ENCODE measurements around the gene ANKS4B. TPM values are rescaled to one million over a fixed set of nuclear protein-coding genes. Genes with fewer than 3 reads are reported as not detected.

ANKS4B gene
- total RNA-seq, 1 experiment from 2014 or later, result not detected

DNA sequence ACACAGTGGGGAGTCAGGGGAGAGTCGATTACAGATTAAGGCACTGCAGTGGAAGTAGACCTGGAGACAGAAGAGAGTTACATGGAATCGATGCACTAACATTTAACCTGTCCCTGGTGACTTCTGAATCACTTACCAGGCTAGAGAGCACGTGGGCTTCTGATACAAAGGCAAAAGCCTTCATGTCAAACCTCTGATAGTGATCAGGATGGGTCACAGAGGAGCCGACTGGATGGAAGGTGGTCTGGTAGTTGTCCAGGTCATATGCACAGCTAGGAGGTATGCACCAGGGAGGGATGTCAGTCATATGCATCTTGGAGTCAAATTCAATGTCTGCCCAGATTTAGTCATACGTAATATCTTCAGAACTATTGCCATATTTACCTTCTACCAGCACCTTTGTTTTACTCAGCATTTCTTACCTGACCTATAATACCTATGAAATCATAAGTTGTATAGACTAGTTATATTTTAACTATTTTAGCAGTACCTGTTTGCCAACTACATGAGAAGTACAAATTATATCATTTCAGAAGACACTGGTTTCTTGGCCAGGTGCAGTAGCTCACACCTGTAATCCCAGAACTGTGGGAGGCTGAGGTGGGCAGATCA, 33.8 kb upstream of the ANKS4B start:
- no peaks in the 10 kb centered on the region for H3K4me1 ChIP-seq (ENCODE audit: insufficient read depth, low read length, poor library complexity, severe bottlenecking)
- H3K9me3 ChIP-seq (ENCODE audit: low read depth, low read length, poor library complexity, severe bottlenecking), result no peaks in the 10 kb centered on the region
- TF ChIP-seq, protein P1, sequence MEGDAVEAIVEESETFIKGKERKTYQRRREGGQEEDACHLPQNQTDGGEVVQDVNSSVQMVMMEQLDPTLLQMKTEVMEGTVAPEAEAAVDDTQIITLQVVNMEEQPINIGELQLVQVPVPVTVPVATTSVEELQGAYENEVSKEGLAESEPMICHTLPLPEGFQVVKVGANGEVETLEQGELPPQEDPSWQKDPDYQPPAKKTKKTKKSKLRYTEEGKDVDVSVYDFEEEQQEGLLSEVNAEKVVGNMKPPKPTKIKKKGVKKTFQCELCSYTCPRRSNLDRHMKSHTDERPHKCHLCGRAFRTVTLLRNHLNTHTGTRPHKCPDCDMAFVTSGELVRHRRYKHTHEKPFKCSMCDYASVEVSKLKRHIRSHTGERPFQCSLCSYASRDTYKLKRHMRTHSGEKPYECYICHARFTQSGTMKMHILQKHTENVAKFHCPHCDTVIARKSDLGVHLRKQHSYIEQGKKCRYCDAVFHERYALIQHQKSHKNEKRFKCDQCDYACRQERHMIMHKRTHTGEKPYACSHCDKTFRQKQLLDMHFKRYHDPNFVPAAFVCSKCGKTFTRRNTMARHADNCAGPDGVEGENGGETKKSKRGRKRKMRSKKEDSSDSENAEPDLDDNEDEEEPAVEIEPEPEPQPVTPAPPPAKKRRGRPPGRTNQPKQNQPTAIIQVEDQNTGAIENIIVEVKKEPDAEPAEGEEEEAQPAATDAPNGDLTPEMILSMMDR (conservative IDR thresholded peaks at IDR 0.05; ENCODE audit: low read depth, low read length), result no peak
- no peak for TF ChIP-seq EZH2 (IDR thresholded peaks at IDR 0.05; ENCODE audit: borderline replicate concordance, low read depth, low read length, poor library complexity, severe bottlenecking)
- H3K27me3 ChIP-seq (replicated peaks; ENCODE audit: insufficient read depth, low read depth, low read length, poor library complexity), result peaks cover 47% of the 10 kb centered on the region
- ChIA-PET POLR2A (ENCODE audit: low non-redundant PET) (interaction anchor here (0.7 kb wide), 1 partner anchor 78 kb away, joined by 10 read pairs; the partner anchor contains the start of gene CRYM), CTCF (no interaction called here)
- no peak overlapping the region for H3K4me3 ChIP-seq (ENCODE audit: low read depth, low read length, poor library complexity, severe bottlenecking)
- intact Hi-C loops (cut with micrococcal nuclease; ENCODE audit: unreplicated experiment), result no loop called here
- H3K36me3 ChIP-seq (ENCODE audit: insufficient read depth, low read length, poor library complexity, severe bottlenecking), result no peaks in the 10 kb centered on the region
- DNase-seq (ENCODE audit: low spot score), result no peak
- no TSS peak for BruUV-seq (replicated peaks)
- H3K27ac ChIP-seq (ENCODE audit: low read depth, low read length, poor library complexity, severe bottlenecking), result no peak overlapping the region

DNA sequence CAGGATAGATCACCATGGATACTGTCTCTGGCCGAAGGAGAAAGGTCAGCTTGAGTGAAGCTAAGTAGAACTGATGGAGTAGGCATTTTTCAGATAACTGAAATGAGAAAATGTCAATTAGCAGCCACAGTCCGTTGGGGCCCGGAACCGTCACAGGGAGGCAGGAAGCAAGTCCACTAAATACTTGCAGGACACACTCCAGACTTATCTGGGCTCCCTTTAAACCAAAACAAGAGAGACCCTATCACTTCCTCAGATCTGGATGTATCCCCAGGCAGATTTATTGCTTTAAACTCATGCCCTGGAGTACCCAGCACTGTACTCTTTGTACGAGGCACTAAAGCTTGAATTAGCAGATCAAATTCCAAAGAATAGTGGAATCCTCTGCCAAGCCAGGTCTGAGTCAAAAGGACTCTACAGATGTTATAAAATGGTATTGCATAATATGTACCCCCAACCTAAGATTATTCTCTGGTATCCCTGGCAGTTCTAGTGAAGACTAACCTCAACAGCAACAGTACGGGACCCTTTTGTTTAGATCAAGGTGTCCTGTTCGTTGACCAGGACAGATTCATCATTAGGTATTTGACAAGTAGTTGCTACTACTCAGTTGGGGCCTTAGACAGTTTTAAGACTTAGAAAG, 30.2 kb upstream of the ANKS4B start:
- Histone ChIP-seq H3K4me3 (ENCODE audit: low read depth, low read length, poor library complexity, severe bottlenecking) (no peak overlapping the region), H3K4me1 (ENCODE audit: insufficient read depth, low read length, poor library complexity, severe bottlenecking) (no peaks in the 10 kb centered on the region), H3K9me3 (ENCODE audit: low read depth, low read length, poor library complexity, severe bottlenecking) (no peaks in the 10 kb centered on the region), H3K27me3 (replicated peaks; ENCODE audit: insufficient read depth, low read depth, low read length, poor library complexity) (peaks cover 29% of the 10 kb centered on the region), H3K27ac (ENCODE audit: low read depth, low read length, poor library complexity, severe bottlenecking) (no peak overlapping the region), H3K36me3 (ENCODE audit: insufficient read depth, low read length, poor library complexity, severe bottlenecking) (no peaks in the 10 kb centered on the region)
- intact Hi-C loops (cut with micrococcal nuclease; ENCODE audit: unreplicated experiment), result no loop called here
- TF ChIP-seq, protein P1 (conservative IDR thresholded peaks at IDR 0.05; ENCODE audit: low read depth, low read length), result no peak
- TF ChIP-seq EZH2 (IDR thresholded peaks at IDR 0.05; ENCODE audit: borderline replicate concordance, low read depth, low read length, poor library complexity, severe bottlenecking), result no peak
- ChIA-PET CTCF (no interaction called here), POLR2A (ENCODE audit: low non-redundant PET) (no interaction called here)
- BruUV-seq (replicated peaks), result no TSS peak
- no peak for DNase-seq (ENCODE audit: low spot score)

DNA sequence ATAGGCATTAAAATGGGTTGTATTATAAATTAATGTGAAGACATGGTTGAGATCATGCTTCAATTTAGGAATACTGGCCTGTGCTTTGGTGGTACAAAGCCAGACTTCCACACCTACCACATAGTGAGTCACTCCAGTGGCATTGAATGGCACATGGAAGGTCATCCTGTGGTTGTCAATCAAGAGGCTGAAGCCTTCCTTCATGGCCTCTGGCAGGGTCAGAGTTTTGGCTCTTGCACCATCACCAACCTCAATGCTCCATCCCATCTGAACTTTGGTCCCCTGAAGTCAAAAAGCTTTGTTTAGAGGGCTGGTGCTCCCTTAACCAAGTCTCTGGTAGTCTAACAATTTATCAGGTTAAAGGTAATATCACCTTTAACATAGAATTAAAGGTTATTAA, 28.2 kb upstream of the ANKS4B start:
- H3K36me3 ChIP-seq (ENCODE audit: insufficient read depth, low read length, poor library complexity, severe bottlenecking), result no peaks in the 10 kb centered on the region
- no peaks in the 10 kb centered on the region for H3K9me3 ChIP-seq (ENCODE audit: low read depth, low read length, poor library complexity, severe bottlenecking)
- no peak overlapping the region for H3K4me3 ChIP-seq (ENCODE audit: low read depth, low read length, poor library complexity, severe bottlenecking)
- POLR2A ChIA-PET (ENCODE audit: low non-redundant PET), result no interaction called here
- no peak overlapping the region for H3K27ac ChIP-seq (ENCODE audit: low read depth, low read length, poor library complexity, severe bottlenecking)
- CTCF ChIA-PET, result no interaction called here
- no peak for DNase-seq (ENCODE audit: low spot score)
- no TSS peak for BruUV-seq (replicated peaks)
- intact Hi-C loops (cut with micrococcal nuclease; ENCODE audit: unreplicated experiment), result no loop called here
- TF ChIP-seq, protein P1 (conservative IDR thresholded peaks at IDR 0.05; ENCODE audit: low read depth, low read length), result no peak
- TF ChIP-seq EZH2 (IDR thresholded peaks at IDR 0.05; ENCODE audit: borderline replicate concordance, low read depth, low read length, poor library complexity, severe bottlenecking), result no peak
- H3K4me1 ChIP-seq (ENCODE audit: insufficient read depth, low read length, poor library complexity, severe bottlenecking), result no peaks in the 10 kb centered on the region
- peaks cover 13% of the 10 kb centered on the region for H3K27me3 ChIP-seq (replicated peaks; ENCODE audit: insufficient read depth, low read depth, low read length, poor library complexity)

All from A673 (cell line).